NK-92 treated with Interleukin-12 subunit alpha and Interleukin-12 subunit beta, amount 100 ng/mL, for 24 hours (cell line): ENCODE results near the gene HOXB1.

Source experiments
- DNase-seq: peaks from one replicate; lab custom pipeline; 2025; lab: John Stamatoyannopoulos, UW

HOXB1 gene

DNA sequence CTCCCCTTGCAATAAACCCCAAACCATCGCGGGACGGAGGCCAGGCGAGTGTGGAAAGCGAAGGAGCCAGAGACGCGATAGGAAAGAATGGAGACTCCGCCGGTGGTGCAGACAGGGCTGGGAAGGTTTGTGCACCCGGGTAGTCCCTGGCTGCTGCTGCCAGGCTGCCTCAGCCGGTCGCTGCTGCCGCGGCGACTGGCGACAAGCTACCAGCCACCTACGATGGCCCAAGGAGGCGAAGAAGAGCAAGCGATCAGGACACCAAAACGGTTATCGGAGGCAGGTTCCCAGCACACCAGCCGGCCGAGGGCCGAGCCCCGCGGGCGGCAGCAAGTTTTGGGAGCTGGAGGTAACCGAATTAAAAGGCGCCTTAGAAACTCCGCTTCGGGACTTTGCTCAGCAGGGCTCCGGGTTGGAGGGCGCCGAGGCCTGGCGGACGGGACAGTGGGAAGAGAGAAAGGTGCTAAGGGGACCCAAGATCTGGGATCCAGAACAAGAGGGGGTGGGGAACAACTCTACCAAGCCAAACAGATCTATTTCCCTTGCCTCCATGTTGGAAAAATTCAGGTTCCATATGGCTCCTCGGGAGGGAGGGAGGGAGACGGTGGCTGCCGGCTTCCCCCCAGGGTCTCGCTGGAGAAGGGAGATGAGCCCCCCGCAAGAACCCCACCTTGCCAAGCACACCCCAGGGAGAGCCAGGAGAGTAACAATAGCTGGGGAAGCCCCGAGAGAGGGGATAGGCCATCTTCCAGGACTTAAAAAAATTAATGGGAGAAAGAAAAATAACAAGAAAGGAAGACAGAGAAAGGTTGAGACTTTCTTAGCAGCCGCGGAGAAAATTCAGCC lies 23.8 kb upstream of the HOXB1 start:
- DNase-seq, result no peak

DNA sequence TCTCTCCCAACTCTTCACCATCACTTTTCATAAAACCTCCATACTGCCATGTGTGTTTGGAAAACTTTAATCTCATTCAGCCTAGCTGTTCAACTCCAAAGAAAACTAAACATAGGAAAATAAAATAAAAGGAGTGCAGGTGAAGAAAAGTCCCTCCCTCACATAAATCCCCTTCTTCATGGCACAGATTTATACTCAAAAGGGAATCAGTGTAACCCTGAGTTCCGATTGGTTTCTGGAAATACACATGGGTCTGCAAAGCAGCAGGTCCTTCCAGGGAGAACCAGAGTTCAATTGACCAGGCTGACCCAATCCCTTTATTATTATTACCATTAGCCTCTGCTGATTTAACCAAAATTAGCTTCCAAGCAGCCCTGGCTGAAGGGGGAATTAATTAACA lies 23.0 kb upstream of the HOXB1 start:
- no peak for DNase-seq

DNA sequence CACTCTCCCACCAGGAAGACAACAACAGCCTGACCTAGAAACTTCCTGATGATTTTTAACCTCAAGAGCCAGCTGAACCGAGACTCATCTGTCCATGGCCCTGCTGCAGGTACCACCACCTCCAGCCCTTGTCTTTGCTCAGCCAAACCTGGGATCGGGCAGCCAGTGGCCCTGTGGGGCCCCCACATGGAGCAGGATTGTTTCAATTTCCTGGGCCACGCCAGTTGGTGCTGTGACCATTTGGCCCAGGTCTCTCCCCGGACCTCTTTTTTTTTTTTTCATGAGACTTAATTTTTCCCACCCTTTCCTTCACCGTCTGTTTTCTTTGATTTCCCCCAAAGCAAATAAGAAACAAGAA lies 22.4 kb upstream of the HOXB1 start:
- no peak for DNase-seq

DNA sequence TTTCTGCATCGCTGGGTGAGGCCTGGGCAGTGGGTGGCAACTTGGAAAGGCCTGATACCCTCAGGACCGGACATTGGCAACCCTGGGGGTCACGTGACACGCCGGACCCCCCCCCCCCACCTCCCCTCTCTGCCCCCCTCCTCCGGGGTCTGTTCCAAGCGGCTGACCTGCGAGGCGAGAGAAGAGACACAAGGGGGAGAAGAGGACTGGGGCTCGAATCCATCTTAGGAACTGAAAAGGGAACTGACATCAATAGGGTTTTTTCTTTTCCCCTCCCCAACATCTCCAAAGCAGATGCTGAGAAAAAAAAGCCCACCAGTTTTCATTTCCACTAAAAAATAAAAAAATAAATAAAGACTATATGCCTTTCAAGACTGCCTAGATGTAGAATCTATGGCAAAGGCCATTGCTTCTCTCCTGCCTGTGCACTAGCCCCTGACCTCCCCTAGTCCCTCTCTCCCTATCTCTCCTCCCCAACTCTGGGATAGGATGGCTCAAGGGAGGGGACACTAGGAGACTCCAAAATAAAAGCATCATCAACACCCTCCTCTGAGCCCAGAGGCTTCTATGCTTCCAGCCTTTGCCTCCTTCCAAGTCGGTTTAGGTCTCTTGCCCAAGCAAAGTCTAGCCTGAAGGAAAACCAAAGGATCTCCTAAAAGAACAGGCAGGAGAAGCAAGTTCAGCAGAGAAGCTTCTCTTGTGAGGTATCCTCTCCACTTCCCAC lies 21.8 kb upstream of the HOXB1 start:
- DNase-seq, result no peak

DNA sequence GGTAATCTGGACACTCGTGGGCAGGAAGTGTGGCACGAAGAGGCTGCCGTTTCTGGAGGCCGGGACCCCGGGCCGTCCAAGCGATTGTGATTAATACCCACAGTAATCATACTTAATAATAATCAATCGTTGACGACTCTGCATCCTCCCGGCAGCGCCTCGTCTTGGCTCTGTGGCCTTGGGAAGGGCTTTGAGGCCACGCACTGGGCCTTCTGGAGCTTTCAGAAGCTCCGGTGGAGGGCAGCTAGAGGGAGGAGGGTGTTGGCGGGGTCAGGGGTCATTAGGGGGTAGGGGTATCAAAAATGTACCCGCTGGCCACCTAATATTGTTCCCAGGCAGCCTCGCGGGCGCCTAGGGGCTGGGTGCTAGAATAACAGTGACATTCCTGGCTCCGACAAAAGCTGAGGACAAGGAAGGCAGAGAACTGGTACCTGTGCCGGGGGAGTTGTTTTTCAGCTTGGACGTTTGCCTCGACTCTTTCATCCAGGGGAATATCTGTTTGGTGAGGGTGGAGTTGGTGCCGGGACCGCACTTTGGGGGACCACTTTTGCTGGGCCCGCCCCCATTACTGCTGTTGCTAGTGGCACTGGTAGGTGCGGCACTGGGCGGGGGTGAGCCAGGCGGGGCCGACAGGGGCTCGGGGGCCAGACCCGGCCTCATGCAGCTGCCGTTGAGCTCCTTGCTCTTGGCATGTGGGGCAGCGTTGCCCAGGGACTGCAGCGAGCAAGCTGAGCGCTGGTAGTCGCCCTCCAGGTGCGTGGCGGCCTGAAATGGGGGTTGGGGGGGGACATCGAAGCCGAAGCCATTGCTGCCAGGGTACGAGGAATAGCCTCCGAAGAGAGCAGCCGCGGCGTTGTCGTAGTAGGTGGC lies 21.0 kb upstream of the HOXB1 start:
- no peak for DNase-seq

DNA sequence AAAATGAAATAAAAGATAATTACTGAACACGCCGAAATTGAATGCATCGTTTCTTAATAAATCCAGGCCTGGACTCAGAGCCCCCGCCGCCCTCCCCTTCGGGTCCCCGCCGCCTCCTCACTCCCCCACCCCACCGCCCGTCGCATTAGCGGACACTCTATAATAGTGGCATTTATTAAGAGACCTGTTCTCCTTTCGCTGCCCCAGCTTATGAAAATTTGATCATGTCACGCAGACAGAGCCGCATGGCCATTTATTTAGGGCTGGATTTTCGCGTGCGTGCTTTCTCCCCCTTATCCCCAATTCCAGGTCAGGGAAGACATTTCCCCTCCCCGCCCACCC lies 20.4 kb upstream of the HOXB1 start:
- DNase-seq, result no peak

DNA sequence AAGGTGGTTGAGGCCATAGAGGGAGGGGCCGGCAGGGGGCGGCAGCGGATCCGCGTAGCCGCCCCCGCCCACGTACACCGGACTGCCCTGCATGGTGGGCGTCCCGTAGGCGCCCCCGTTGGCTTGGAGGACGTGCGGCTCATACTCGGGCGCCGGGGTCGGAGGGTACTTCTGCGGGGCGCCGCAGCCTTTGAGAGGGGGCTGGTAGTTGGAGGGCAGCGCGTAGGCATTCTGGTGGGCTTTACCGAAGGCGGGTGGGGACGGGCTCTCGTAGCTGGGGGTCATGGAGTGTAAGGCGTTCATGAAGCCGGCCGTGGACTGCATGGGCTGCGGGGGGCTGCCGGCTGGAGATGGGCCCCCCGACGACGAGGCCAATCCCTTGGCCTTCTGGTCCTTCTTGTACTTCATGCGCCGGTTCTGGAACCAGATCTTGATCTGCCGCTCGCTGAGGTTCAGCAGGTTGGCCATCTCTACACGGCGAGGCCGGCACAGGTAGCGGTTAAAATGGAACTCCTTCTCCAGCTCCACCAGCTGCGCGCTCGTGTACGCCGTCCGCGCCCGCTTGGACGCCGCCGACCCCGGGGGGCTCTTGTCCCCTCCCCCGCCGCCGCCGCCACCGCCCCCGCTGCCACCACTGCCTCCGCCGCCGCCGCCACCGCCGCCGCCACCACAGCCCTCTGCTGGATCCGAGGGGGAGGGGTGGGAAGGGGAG lies 19.8 kb upstream of the HOXB1 start:
- no peak for DNase-seq

DNA sequence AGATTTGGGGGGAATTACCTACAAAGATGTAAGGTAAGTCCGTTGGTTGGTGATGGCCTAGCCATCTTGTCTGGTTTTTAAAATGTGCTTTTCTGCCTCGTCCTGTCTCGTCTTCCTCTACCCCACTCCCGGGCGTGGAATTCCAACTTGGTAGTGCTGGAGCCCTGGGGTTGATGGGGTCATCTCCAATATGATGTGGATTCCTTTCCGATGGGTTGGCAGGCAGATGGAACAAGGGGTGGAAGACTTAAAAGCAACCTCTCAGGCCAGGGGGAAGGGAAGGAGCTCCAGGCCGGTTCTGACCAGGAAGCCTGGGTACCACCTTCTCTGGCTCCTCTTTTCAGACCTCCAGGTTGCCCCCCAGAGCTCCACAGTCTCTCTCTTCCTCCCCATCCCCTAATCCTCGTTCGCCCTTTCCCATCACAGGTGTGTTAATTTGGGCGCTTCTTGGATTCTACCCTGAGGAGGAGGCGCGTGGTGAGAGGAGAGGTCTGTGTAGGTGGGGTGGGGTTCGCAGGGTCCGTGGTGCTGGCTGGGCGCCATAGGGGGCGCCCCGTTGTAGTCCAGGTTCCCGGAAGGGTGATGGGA lies 19.2 kb upstream of the HOXB1 start:
- DNase-seq, result no peak

DNA sequence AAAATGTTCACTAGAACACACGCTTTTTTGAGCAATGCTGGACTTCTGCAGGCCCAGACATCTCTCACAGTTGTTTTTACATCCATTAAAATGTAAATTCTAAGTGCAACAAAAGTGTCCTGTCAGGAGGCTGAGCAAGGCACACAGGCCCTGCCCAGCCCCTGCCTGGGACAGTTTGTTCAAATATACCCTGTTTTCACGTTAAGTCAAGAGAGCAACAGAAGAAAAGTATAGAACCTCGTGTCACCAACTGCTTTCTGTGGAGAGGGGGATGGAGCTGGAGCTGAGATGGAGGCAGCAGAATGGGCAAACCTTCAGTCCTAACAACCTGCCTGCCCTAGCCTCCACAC lies 18.4 kb upstream of the HOXB1 start:
- DNase-seq, result no peak

DNA sequence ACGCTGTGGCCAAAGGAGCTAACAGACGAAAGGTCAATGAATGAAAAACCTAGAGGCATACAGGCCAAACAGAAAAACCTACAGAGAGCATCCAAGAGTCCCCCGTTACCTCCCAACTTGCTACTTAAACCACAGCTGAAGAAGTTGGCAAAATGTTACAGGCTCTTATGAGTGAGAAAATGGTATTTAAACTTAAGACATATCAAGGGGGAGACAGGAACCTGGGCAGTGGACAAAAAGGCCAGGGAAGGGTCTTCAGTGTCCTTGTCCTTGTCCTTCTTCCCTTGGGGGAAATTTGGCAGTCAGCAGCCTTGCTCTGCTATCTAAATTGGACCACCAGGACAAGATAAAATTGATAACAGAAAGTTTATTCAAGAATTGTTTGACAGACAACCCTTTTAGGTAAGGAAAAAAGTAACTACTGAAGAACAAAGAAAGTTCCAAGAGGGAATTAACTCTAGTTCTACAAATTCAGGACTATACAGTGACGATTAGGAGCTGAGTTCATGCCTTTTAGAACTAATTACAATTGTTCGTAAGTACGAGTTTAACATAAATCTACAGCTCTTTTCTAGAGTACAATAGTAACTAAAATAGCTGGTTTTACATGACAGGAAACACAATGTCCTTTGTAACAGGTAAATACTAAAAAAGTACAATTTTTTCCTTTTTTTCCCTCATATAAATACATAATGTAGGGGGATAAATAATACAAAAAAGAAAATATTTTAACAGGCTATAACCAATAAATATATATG lies 17.9 kb upstream of the HOXB1 start:
- DNase-seq, result no peak

DNA sequence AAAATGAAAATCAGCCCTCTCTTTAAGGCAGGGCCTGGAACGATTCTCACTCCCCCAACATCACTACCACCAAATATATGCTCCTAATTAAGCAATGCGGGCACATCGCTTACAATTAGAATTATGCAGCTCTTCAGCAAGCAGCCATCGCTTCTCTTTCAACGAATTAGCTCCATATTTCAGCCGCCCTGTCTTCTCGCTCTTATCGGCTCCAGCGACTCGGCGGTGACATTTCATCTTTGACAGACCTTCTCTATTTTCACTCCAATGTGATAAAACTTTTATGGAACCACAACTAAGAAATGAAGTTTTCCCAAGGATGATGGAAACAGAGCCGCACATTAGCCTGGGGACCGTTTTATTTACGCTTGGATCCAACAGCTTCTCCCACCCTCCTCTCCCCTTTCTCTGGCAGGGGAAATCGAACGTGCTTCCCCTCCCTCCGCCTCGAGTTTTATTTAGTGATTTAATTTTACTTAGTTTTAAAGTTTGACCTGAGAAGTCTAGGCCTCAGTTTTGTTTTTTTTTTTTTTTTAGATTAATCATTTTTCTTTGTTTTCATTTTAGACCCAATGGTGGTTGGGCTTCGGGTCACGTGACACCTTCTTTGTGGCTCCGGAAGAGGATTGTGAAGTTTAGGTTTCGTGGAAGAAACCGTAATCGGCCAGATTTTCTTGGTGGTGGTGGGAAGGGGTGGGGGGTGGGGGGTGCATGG lies 17.2 kb upstream of the HOXB1 start:
- no peak for DNase-seq

DNA sequence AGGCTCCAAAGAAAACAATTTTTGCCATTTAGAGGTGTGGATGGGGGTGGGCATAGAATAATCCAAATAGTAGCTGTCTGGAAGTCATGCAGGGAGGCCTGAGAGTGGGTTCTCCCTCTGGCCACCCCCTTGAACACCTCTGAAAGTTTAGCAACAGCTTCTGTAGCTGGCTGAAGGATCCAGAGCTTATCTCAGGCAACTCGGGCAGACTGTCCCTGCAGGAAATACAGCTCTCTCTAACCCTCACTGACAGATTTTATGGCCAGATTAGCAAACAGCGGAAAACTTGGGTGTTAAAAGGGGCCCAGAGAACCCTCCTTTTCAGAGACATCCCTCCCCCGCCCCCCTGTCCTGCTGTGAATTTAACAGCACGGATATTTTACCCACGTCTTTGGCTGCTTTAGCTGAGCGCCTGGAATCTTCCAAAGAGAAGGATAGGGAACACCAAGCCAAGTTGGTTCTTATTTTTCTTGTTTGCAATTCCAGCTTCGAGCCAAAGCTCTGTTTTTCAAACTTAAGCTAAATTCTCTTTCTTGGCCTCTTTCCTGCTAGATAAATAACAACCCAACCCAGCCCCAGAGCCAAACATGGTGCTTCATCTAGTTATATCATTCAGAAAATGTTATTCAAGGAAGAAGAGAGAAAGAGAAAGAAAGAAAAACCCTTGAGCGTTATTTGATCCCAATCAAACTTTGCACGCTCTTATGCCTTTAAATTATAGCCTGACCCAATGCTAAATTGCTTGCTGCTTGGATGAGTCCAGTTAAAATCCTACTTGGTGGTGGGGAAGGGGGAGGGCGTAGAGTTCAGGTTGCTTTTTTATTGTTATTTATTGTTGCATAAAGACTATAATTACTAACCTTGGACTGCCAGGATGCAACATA lies 16.4 kb upstream of the HOXB1 start:
- no peak for DNase-seq

DNA sequence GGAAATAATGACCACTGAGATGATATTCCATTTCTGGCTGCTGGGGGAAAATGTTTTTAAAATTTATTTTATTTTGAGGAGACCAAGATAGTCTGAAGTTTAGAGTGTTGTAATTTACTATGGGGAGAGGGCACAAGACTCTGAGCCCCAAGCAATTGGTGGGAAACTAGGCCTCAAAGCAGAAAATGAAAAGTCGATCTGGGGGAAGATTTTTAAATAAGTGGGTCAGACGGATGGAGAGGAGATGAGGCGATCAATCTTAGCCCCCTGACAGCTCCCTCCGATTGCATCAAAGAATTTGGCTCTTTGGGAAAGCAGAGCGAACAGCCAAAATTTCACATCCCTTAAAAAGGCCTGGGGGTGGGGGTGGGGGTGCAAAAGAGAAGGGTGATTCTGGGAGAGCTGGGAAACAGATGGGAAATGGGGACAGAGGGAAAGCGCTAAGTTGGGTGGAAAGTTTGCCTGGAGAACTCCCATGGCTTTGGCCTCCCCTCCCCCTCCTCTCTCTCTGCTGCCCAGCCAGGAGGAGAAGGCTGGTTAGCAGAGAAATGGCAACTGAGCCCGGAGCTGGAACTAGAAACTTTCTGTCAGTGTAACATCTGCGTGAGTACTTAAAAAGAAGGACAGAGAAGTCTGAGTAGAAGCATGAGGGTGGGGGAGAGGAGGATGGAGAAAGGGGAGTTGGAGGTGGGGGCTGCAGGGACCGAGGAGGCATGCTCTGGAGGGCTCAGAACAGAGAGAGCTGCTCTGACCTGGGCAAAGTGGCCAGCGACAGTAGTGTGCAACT lies 15.5 kb upstream of the HOXB1 start:
- DNase-seq, result no peak

DNA sequence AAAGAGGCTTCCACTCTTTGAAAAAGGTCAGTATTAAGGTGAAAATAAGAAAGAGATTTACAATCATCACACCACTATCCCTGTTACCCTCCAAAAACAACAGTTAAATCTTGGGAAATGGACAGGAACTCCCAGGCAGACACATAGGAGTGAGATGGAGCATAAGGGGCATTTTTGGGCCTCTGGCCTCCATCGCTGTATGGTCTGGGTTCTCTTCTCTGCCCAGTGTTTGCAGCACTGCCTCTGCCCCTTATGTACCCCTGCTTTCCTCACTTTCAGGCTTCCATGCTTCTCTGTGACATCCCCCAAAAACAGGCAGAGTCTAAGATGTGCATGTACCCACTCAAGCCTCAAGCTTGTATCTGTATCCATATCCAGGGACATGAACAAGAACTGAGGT lies 14.7 kb upstream of the HOXB1 start:
- no peak for DNase-seq

DNA sequence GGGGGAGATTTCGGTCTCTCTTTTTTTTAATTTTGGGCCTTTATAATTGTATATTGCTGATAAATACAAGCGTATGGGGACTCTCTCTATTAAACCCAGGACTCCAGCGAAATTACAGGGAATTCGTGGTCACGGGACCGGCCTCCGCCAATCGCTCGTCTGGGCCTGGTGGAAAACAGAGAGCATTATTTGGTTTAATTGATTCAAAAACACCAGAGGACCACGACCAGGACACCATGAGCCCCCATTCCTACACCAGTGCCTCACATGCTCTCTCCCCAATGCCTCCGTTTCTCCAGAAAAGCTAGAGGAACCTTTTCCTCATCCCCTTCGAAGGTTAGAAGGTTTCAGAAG lies 14.2 kb upstream of the HOXB1 start, which contains the start of gene HOXB2:
TSS of gene HOXB2 (minus strand) at position 88 of the 354 bp plus-strand sequence. CDS start 198 bp downstream, outside the sequence.
- no peak for DNase-seq

DNA sequence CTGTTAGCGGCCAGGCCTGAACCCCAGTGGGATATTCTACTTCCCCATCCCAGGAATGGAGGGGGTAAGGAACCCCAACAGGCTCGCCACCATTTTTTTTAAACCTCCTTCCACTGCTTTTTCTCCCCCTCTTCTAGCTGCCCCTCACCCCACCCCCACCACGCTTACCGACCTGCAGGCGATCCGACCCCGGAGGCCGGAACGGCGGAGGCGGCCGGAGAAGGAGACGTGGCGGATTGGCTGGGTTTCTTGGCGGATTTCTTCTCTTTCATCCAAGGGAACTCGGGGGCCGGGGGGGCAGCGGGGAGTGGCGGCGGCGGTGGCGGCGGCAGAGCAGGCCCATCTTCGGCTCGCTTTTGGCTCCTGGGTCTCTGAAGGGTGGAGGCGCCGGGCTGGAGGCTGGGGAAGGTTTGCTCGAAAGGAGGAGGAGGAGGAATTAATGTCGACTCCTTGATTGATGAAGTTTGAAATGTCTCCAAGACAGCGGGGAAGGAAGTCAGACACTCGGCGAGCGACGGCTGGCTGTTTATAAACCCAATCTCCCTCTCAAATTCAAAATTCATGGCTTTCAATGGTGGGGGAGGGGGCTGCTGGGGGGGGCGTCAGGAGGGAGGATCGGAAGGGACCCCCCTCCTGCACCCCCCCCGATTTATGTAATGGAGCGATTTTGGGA lies 13.7 kb upstream of the HOXB1 start:
- peak; percentile 67 for DNase-seq

DNA sequence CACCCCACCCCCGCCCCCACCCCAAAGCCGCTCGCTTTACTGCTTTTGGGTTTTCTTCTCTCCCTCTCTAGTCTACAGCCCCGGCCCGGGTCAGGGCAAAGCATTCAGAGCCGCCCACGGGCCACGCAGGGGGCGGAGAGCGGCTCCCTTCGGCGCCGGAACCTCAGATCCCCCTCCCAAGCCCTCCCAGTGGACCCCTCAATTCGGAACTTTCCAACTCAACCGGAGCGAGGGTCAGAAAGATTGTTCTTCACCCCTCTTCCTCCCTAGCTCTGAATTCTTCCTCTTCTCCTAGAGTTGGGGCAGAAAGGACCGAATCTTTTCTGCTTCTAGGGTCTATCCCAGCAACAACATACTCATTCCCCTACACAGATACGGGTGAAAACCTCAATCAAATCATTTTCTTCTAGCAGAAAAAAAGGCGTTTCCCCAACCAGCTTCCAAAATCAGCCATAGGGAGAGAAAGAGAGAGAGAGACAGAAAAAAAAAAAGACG lies 13.1 kb upstream of the HOXB1 start:
- no peak for DNase-seq
